H9 (cell line): ENCODE measurements around the gene SPIN3. TPM values are rescaled to one million over a fixed set of nuclear protein-coding genes. Genes with fewer than 3 reads are reported as not detected.

Experiments
- DNase-seq: peaks from one replicate; pipeline ENCODE4 v3.0.0-alpha.2; 2017
- H2AFZ ChIP-seq: one replicate; pipeline ENCODE4 v1.6.1; 2013; ENCODE audit warnings: mild to moderate bottlenecking, low read length, control low read depth, moderate library complexity
- H2AK5ac ChIP-seq: 2 replicates; pipeline ENCODE4 v1.6.1; 2013; ENCODE audit warnings: low read length, control low read depth, mixed read lengths; ENCODE audit not compliant: insufficient read length
- H2BK120ac ChIP-seq: one replicate; pipeline ENCODE4 v1.6.1; 2013; ENCODE audit warnings: low read depth, mild to moderate bottlenecking, low read length, control low read depth, inconsistent platforms; ENCODE audit not compliant: poor library complexity, severe bottlenecking
- H2BK12ac ChIP-seq: 2 replicates; pipeline ENCODE4 v1.6.1; 2013; ENCODE audit warnings: low read length, control low read depth, mixed read lengths, low read depth; ENCODE audit not compliant: insufficient read length
- H2BK15ac ChIP-seq: 2 replicates; pipeline ENCODE4 v1.6.1; 2013; ENCODE audit warnings: low read depth, low read length, control low read depth
- H2BK20ac ChIP-seq: one replicate; pipeline ENCODE4 v1.6.1; 2013; ENCODE audit warnings: low read depth, mild to moderate bottlenecking, low read length, control low read depth, inconsistent platforms; ENCODE audit not compliant: poor library complexity, severe bottlenecking
- H2BK5ac ChIP-seq: 2 replicates; pipeline ENCODE4 v1.6.1; 2013; ENCODE audit warnings: low read length, control low read depth, mixed read lengths; ENCODE audit not compliant: insufficient read length
- H3K14ac ChIP-seq: 2 replicates; pipeline ENCODE4 v1.6.1; 2013; ENCODE audit warnings: low read length, control low read depth; ENCODE audit not compliant: insufficient read depth
- H3K18ac ChIP-seq: 2 replicates; pipeline ENCODE4 v1.6.1; 2013; ENCODE audit warnings: low read depth, mild to moderate bottlenecking, mixed read lengths, low read length, control low read depth; ENCODE audit not compliant: insufficient read length
- H3K23ac ChIP-seq: 2 replicates; pipeline ENCODE4 v1.6.1; 2013; ENCODE audit warnings: low read length, control low read depth, mixed read lengths, low read depth; ENCODE audit not compliant: insufficient read length
- H3K23me2 ChIP-seq: 2 replicates; pipeline ENCODE4 v1.6.1; 2013; ENCODE audit warnings: low read depth, mild to moderate bottlenecking, mixed read lengths, low read length, control low read depth; ENCODE audit not compliant: insufficient read length, poor library complexity, severe bottlenecking
- H3K27ac ChIP-seq: 2 replicates; pipeline ENCODE4 v1.5.1; 2013; ENCODE audit warnings: low read length, control low read depth, mixed read lengths, low read depth; ENCODE audit not compliant: insufficient read length
- H3K27me3 ChIP-seq: 2 replicates; pipeline ENCODE4 v1.6.1; 2013; ENCODE audit warnings: low read length, control low read depth, inconsistent platforms; ENCODE audit not compliant: insufficient read depth
- H3K4ac ChIP-seq: 2 replicates; pipeline ENCODE4 v1.6.1; 2013; ENCODE audit warnings: low read depth, mild to moderate bottlenecking, control low read depth, inconsistent platforms, low read length, moderate library complexity
- H3K4me1 ChIP-seq: 2 replicates; pipeline ENCODE4 v1.6.1; 2013; ENCODE audit warnings: low read length, control low read depth, inconsistent platforms; ENCODE audit not compliant: insufficient read depth
- H3K4me2 ChIP-seq: 2 replicates; pipeline ENCODE4 v1.6.1; 2013; ENCODE audit warnings: low read length, control low read depth, mixed read lengths; ENCODE audit not compliant: insufficient read length, insufficient read depth
- H3K56ac ChIP-seq: 2 replicates; pipeline ENCODE4 v1.6.1; 2013; ENCODE audit warnings: low read depth, mild to moderate bottlenecking, mixed read lengths, low read length, control low read depth; ENCODE audit not compliant: insufficient read length
- H3K79me1 ChIP-seq: 2 replicates; pipeline ENCODE4 v1.6.1; 2013; ENCODE audit warnings: low read depth, mild to moderate bottlenecking, moderate library complexity, low read length, control low read depth, inconsistent platforms; ENCODE audit not compliant: insufficient read depth, poor library complexity, severe bottlenecking
- H3K79me2 ChIP-seq: 2 replicates; pipeline ENCODE4 v1.6.1; 2013; ENCODE audit warnings: low read length, control low read depth, inconsistent platforms; ENCODE audit not compliant: insufficient read depth
- H3K9ac ChIP-seq: 2 replicates; pipeline ENCODE4 v1.6.1; 2013; ENCODE audit warnings: low read length, control low read depth, mixed read lengths; ENCODE audit not compliant: insufficient read length; ENCODE audit errors: extremely low read depth
- H3K9me3 ChIP-seq: one replicate; pipeline ENCODE4 v1.6.1; 2013; ENCODE audit warnings: low read depth, low read length, inconsistent platforms; ENCODE audit not compliant: control insufficient read depth
- H3T11ph ChIP-seq: one replicate; pipeline ENCODE4 v1.6.1; 2013; ENCODE audit warnings: mild to moderate bottlenecking, low read length, control low read depth, inconsistent platforms
- H4K20me1 ChIP-seq: one replicate; pipeline ENCODE4 v1.6.1; 2013; ENCODE audit not compliant: control insufficient read depth, insufficient read length, insufficient read depth
- H4K5ac ChIP-seq: 2 replicates; pipeline ENCODE4 v1.6.1; 2013; ENCODE audit warnings: low read depth, mild to moderate bottlenecking, mixed read lengths, low read length, control low read depth; ENCODE audit not compliant: insufficient read length
- H4K8ac ChIP-seq: replicated peaks from 2 replicates; pipeline ENCODE4 v1.6.1; 2013; ENCODE audit warnings: low read length, control low read depth, mixed read lengths, low read depth; ENCODE audit not compliant: insufficient read length
- H4K91ac ChIP-seq: 2 replicates; pipeline ENCODE4 v1.6.1; 2013; ENCODE audit warnings: low read depth, mild to moderate bottlenecking, moderate library complexity, mixed read lengths, low read length, control low read depth; ENCODE audit not compliant: insufficient read length
- H3K27ac Mint-ChIP-seq, 3 experiments: 2 replicates in 2 of 3; 3 replicates in 1 of 3; pipeline ENCODE4 v1.8.0; 2020 to 2021; ENCODE audit warnings: mixed read lengths in 3 of 3, mild to moderate bottlenecking in 1 of 3, moderate library complexity in 1 of 3
- H3K27me3 Mint-ChIP-seq: 2 replicates; pipeline ENCODE4 v1.8.0; 2021; ENCODE audit warnings: low read depth, mild to moderate bottlenecking, moderate library complexity, mixed read lengths
- H3K36me3 Mint-ChIP-seq, 3 experiments: 2 replicates in 2 of 3; 3 replicates in 1 of 3; pipeline ENCODE4 v1.8.0; 2020 to 2021; ENCODE audit warnings: low read depth in 3 of 3, mixed read lengths in 3 of 3; ENCODE audit not compliant: insufficient read depth in 1 of 3
- H3K4me1 Mint-ChIP-seq, 2 experiments: 2 replicates each; pipeline ENCODE4 v1.8.0; 2020; ENCODE audit warnings: mixed read lengths in 2 of 2
- H3K4me3 Mint-ChIP-seq, 2 experiments: 2 replicates in 1 of 2; 3 replicates in 1 of 2; pipeline ENCODE4 v1.8.0; 2020 to 2021; ENCODE audit warnings: mild to moderate bottlenecking in 2 of 2, mixed read lengths in 2 of 2, moderate library complexity in 1 of 2
- H3K9me3 Mint-ChIP-seq, 2 experiments: 2 replicates in 1 of 2; 3 replicates in 1 of 2; pipeline ENCODE4 v1.8.0; 2020; ENCODE audit warnings: mild to moderate bottlenecking in 2 of 2, mixed read lengths in 2 of 2, moderate library complexity in 1 of 2
- CTCF ChIP-seq: fragments of 200-600 bp; sonication (generic); conservative IDR thresholded peaks from 3 replicates; pipeline ENCODE4 v1.8.0; 2021; ENCODE audit warnings: antibody characterized with exemption, mild to moderate bottlenecking
- WGBS: extraction: QIAGEN DNeasy Blood & Tissue Kit; methylation state at CpG from one replicate; pipeline ENCODE4 v1.1.7; 2013; ENCODE audit warnings: missing lambda C conversion rate, low lambda C conversion rate, mixed read lengths; ENCODE audit not compliant: insufficient read length; ENCODE audit errors: extremely low coverage; 5-methylcytosine and 5-hydroxymethylcytosine counted together
- total RNA-seq: library from RNA; stranded (reverse); gene quantifications from 2 replicates; pipeline ENCODE4 v1.2.1, GENCODE V29; 2021

The SPIN3 gene
- total RNA-seq, 1 experiment from 2014 or later: 23.5 TPM

- no peak overlapping the region for H3K27ac ChIP-seq
- WGBS: no CpG with 5 or more reads among the region's 1 CpG
- no peak overlapping the region for H2BK15ac ChIP-seq
Observed at GRCh38 chrX:56968980-56969379, 26.4 kb downstream of the SPIN3 start.

More at GRCh38 chrX:56968980-56969379, 26.4 kb downstream of the SPIN3 start:
- no peak overlapping the region for H2AK5ac ChIP-seq
- Mint-ChIP-seq H3K27me3 (no peaks in the 10 kb centered on the region), H3K4me1 (no peaks in the 10 kb centered on the region), H3K36me3 (peaks cover 18 to 30% (median 22%) of the 10 kb centered on the region in 3 experiments; a peak in 6 of 7 replicates), H3K9me3 (peaks cover 44 to 48% of the 10 kb centered on the region in 2 experiments; a peak in 4 of 5 replicates), H3K27ac (no peak overlapping the region), H3K4me3 (no peak overlapping the region)
- H3K4ac ChIP-seq: no peak overlapping the region
- H4K5ac ChIP-seq: no peak overlapping the region
- H2BK12ac ChIP-seq: no peak overlapping the region
- no peak overlapping the region for H3K18ac ChIP-seq
- no peaks in the 10 kb centered on the region for H3K27me3 ChIP-seq
- no peaks in the 10 kb centered on the region for H3K79me2 ChIP-seq
- no peak for DNase-seq
- H4K8ac ChIP-seq: no peak overlapping the region
- H4K91ac ChIP-seq: no peak overlapping the region
- no peaks in the 10 kb centered on the region for H4K20me1 ChIP-seq
- no peak overlapping the region for H3K9ac ChIP-seq
- H2BK120ac ChIP-seq: no peak overlapping the region
- no peak overlapping the region for H2BK5ac ChIP-seq
- TF ChIP-seq CTCF: no peak
- H3K79me1 ChIP-seq: no peaks in the 10 kb centered on the region
- no peak overlapping the region for H2AFZ ChIP-seq
- no peaks in the 10 kb centered on the region for H3K23me2 ChIP-seq
- no peak overlapping the region for H3K23ac ChIP-seq
- no peak overlapping the region for H3K14ac ChIP-seq
- no peak overlapping the region for H3K4me2 ChIP-seq
- no peaks in the 10 kb centered on the region for H3K4me1 ChIP-seq
- H3K9me3 ChIP-seq: no peaks in the 10 kb centered on the region
- no peak overlapping the region for H3K56ac ChIP-seq
- H2BK20ac ChIP-seq: no peak overlapping the region
- H3T11ph ChIP-seq: no peak overlapping the region
